ENCODE data around the gene LDB2.

LDB2 gene

GRCh38 chr4:16750216-16750615, 148.2 kb downstream of the LDB2 start:
- DNase-seq, result no peak

- DNase-seq, result no peak
Observed at GRCh38 chr4:16745887-16746286, 152.6 kb downstream of the LDB2 start.

GRCh38 chr4:16745009-16745635, 153.3 kb downstream of the LDB2 start:
- DNase-seq, result no peak

DNA sequence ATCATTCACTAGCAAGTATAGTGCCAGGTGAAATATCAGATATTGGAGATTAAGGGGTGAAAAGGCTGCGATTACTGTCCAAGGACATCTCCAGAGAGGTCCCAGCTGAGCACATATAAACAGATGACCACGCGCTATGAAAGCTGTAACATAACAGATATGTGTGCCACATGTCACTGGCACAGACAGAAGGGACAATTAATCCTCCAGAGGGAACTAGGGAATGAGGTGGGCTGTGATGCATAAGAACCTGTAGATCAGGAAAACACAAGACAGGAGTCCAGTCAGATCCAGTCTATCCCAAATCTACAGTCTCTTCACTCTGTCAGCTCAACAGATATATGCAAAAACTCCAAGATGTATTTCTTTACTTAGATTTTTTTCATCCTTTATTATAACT, 157.2 kb downstream of the LDB2 start:
- no peak for DNase-seq

DNA sequence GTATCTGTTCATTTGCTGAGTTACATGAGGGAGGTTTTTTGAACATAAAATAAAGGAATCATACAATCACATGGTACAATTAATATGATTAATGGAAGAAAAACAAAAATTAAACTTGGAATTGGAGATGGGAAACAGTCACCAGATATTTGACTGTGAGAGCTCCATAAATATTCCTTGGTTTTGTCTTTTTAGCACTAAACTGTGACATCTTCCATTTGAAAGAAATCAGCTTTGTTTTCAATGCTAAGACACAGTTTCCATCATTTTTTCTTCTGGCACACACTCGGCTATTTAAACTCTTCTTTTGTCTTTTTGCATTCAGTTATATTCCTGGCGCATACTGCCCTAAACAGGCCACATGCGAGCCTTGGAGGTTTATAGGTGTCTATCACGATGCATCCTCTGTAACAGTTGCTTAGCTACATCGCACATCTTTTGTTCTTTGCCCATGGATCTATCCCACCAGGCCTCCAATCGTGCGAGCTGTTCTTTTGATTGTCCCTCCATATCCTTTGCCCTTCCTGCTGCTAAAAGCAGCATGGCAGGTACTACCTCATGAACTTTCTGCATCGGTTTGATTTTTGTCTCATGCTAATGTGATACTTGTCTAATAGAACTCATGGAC, 158.3 kb downstream of the LDB2 start:
- DNase-seq, result no peak

DNA sequence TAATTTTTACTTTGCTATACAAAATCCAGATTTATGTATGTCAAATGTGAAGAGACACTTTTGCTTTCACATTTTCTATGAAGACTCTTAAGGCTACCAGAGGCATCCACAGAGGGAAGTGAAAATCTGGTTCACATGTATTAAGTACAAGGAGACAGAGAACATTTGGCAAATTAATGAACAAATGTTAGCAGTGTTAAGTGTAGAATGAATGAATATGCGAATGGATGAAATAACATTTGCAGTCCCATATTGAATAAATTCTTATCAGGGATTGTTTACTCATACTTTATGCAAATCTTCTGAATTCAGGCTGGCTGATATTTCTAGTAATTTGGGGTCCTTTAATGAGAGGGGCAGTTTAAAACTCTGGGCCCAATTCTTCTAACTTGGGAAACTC, 159.9 kb downstream of the LDB2 start:
- no peak for DNase-seq

- DNase-seq, result no peak
Observed at GRCh38 chr4:16733509-16733908, 164.9 kb downstream of the LDB2 start.

- DNase-seq, result no peak
Observed at GRCh38 chr4:16732741-16733140, 165.7 kb downstream of the LDB2 start.

DNA sequence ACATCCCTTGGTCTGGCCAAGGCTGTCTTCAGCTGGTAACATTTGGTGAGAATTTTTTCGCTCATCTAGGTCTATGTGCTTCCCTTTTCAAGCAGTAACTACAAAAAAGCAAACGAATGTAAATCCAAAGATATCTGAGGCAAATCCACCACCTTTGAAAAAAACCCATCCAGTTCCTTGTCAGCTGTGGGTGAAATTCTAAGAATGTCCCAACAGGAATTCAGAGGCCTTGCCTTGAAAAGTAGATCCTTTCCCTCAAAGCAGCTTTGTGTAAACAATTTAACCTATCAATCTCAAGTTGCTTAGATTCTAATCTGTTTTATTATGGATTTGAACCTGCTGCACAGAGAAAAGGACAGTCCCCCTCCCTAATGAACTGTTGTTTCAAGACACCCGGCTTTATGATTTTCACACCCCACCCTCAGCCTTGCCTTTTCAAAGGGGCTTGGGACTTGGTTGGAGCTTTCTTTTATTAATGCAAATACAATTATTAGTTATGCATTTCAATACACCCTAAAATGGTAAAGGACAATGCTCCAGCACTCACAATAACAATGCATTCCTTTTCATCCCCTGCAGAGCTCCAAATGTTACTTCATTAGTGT, 166.6 kb downstream of the LDB2 start:
- no peak for DNase-seq

DNA sequence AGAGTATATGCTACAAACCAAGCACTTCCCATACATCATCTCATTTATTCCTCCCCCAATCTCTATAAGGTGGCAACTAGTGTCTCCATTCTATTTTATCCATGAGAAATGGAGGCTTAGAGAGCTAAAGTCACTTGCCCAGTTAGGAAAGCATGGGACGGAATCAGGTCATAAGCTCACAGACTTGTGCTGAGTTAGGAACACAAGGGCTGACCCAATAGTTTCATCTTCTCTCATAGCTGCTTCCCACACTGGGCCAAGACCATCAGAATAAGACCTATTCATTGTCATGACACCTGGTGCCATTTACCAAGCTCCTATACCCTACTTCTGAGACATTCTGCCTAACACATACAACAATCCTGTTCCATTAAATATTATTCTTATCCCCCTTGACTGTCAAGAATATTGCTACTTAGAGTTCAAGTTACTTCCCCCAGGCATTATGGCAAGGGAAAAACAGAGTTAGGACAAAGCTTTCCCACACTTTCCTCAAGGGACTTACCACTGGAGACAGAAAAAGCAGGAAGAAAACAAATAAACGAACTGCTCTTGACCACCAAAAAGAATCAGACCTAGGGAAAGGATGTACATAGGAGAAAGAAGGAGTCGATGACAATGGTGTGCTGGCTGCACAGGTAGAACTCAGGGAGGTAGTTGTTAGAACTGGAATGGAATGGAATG, 167.8 kb downstream of the LDB2 start:
- DNase-seq, result no peak

- no peak for DNase-seq
Observed at GRCh38 chr4:16729336-16729735, 169.1 kb downstream of the LDB2 start.

GRCh38 chr4:16728849-16729248, 169.6 kb downstream of the LDB2 start:
- no peak for DNase-seq

DNA sequence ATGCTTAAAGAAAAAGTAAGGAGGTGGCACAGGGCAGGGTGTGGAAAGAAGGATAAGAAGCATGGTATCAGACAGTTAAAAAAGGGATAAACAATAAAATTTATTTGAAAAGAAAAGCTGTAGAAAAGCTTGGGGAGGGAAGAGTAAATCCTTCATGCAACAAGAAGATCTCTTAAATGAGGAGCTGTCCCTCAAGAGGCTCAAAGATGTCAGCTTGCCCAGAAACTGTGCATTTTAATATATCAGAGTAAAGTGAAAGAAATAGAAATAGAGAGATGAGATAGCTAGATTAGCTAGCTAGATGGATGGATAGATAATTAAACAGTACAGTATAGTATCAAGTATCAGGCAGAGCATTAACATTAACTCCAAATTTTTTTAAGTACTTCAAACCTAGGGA, 170.3 kb downstream of the LDB2 start:
- DNase-seq, result no peak

- no peak for DNase-seq
Observed at GRCh38 chr4:16727218-16727617, 171.2 kb downstream of the LDB2 start.

DNA sequence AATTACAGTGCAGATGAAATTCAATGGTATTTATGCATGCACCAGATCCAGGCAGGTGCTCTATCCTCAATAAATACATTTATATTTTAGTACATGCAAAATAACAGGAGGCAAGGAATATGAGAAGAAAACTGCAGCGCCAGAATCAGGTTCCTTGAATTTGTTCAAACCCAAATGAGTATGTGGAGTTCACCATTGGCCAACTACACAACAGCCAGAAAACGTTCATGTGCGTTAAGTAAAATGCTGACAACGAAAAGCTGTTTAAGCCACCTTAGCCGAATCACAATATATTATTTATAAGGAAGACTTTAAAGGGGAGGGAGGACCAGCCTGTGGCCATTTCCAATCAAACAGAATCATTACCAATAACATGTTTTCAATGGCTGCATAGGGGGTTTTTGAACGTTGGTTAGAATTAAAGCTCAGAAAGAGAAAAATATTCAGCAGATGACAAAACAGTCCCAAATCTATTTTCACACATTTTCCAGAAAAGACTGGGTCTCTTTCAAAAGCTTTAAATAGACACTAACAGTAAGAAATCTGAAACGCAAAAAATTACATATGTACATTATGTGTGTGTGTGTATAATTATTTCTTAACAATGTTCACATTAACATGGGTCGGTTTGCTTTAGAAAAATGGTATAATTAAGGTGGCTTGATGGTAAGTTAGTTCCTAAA, 171.9 kb downstream of the LDB2 start:
- DNase-seq, result no peak

GRCh38 chr4:16725252-16725651, 173.2 kb downstream of the LDB2 start:
- DNase-seq, result no peak

GRCh38 chr4:16722416-16722815, 176.0 kb downstream of the LDB2 start:
- DNase-seq, result no peak

- DNase-seq, result no peak
Observed at GRCh38 chr4:16721613-16722291, 176.7 kb downstream of the LDB2 start.

DNA sequence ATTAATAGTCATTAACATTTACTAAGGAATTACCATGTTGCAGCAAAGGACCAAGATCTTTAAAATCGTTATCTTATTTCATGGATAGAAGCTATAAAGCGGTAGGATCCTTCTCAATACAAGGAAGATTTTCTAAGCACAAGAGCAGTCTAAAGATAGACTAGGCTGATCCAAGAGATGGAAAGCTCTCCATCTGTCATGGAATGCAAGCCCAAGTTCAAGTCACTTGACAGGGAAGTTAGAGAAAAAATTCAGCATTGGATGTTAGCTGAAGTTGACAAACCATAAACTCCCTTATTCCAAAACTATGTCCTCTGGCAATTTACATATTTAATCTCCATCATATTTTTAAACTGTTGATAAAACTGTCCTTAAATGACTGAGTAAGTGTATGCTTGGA, 177.7 kb downstream of the LDB2 start:
- no peak for DNase-seq

- no peak for DNase-seq
Observed at GRCh38 chr4:16717266-16717970, 181.0 kb downstream of the LDB2 start.

DNA sequence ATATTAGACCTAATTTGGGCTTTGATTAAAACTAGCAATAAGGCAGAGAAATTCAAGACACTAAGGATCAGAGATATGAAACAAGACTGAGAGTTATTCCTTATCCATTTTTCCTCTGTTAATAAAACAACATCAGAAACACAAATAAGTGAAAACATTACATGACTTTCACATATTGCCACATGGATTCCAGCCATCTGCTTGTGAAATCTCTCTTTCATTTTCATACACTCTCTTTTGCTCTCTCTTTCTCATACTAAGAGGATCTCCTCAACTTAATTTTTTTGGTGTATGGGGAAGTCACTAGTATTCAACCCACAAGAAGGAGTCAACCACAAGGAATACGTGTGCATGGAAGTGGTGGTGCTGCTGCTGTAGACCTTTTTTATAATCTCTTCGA, 183.0 kb downstream of the LDB2 start:
- DNase-seq, result no peak

DNA sequence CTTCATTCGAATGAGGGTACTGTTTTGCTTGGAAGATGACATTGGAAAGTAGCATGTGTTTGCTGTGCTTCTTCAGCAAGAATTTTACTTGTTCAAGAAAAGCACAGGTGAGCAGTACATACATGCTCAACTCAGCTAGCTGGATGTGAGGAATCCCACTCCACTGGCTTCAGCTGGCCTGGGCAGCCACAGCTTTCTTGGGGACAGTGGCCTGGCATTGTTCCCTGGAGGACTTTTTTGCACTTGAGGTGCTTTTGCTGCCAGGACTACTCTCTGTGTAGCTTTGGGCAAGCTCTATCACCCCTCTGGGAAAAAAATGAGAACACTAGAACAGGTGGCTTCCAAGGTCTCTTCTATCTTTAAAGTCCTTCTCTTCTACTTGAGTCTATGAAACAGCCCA, 184.3 kb downstream of the LDB2 start:
- no peak for DNase-seq
